Type B pancreatic cell (in vitro differentiated cells): Measurements from ENCODE around the gene STX12. TPM values are rescaled to one million over a fixed set of nuclear protein-coding genes. Genes with fewer than 3 reads are reported as not detected.
"Not testable (repeated sequence)": the region's sequence is repeated elsewhere in the genome, so short reads cannot be mapped to it uniquely, and the experiment has no call there.

Experiments used
- DNase-seq: peaks from one replicate; pipeline ENCODE4 v3.0.0; 2021; ENCODE audit warnings: mixed read lengths; ENCODE audit not compliant: unreplicated experiment; ENCODE audit errors: extremely low spot score
- H3K27ac Mint-ChIP-seq: 2 replicates; pipeline ENCODE4 v1.8.0; 2021; ENCODE audit warnings: mild to moderate bottlenecking, mixed read lengths
- H3K27me3 Mint-ChIP-seq: 2 replicates; pipeline ENCODE4 v1.8.0; 2021; ENCODE audit warnings: mixed read lengths
- H3K36me3 Mint-ChIP-seq: 2 replicates; pipeline ENCODE4 v1.8.0; 2021; ENCODE audit warnings: mixed read lengths
- H3K4me1 Mint-ChIP-seq: one replicate; pipeline ENCODE4 v1.8.0; 2021; ENCODE audit warnings: mixed read lengths; ENCODE audit not compliant: unreplicated experiment
- H3K4me3 Mint-ChIP-seq: 2 replicates; pipeline ENCODE4 v1.8.0; 2021; ENCODE audit warnings: mild to moderate bottlenecking, mixed read lengths
- H3K9me3 Mint-ChIP-seq: 2 replicates; pipeline ENCODE4 v1.8.0; 2021; ENCODE audit warnings: mixed read lengths
- CTCF ChIP-seq: fragments of 200-600 bp; sonication (generic); conservative IDR thresholded peaks from 2 replicates; pipeline ENCODE4 v1.5.0; 2021; ENCODE audit warnings: antibody characterized with exemption, mild to moderate bottlenecking
- total RNA-seq: library from RNA; stranded (reverse); gene quantifications from 2 replicates; pipeline ENCODE4 v1.2.1, GENCODE V29; 2021; ENCODE audit warnings: low replicate concordance

STX12 gene
- total RNA-seq, 1 donor from 2014 or later, result 28.9 TPM

GRCh38 chr1:27770293-27770830, 2.7 kb upstream of the STX12 start:
- no peak for DNase-seq
- no peak overlapping the region for H3K27ac Mint-ChIP-seq
- H3K4me1 Mint-ChIP-seq, result peaks cover 11% of the 10 kb centered on the region
- no peak overlapping the region for H3K4me3 Mint-ChIP-seq
- no peak for TF ChIP-seq CTCF
- no peaks in the 10 kb centered on the region for H3K36me3 Mint-ChIP-seq
- H3K9me3 Mint-ChIP-seq, result no peaks in the 10 kb centered on the region
- H3K27me3 Mint-ChIP-seq, result no peaks in the 10 kb centered on the region

GRCh38 chr1:27772036-27772931, 735 bp upstream of the STX12 start:
- H3K9me3 Mint-ChIP-seq, result no peaks in the 10 kb centered on the region
- peak overlapping the region; percentile 93 for H3K27ac Mint-ChIP-seq
- no peaks in the 10 kb centered on the region for H3K27me3 Mint-ChIP-seq
- no peak for TF ChIP-seq CTCF
- no peaks in the 10 kb centered on the region for H3K36me3 Mint-ChIP-seq
- peaks cover 11% of the 10 kb centered on the region for H3K4me1 Mint-ChIP-seq
- no peak for DNase-seq
- H3K4me3 Mint-ChIP-seq, result peak overlapping the region; percentile 92

- no peaks in the 10 kb centered on the region for H3K9me3 Mint-ChIP-seq
- no peaks in the 10 kb centered on the region for H3K36me3 Mint-ChIP-seq
- DNase-seq, result no peak
- no peak for TF ChIP-seq CTCF
- no peaks in the 10 kb centered on the region for H3K27me3 Mint-ChIP-seq
- peak overlapping the region; percentile 89 for H3K27ac Mint-ChIP-seq
- H3K4me3 Mint-ChIP-seq, result peak overlapping the region; percentile 92
- H3K4me1 Mint-ChIP-seq, result peaks cover 11% of the 10 kb centered on the region
These were observed 917 bp downstream of the STX12 start for GRCh38 chr1:27773826-27774445.

GRCh38 chr1:27774654-27775053, 1.6 kb downstream of the STX12 start:
- H3K36me3 Mint-ChIP-seq, result no peaks in the 10 kb centered on the region
- H3K27me3 Mint-ChIP-seq, result no peaks in the 10 kb centered on the region
- H3K27ac Mint-ChIP-seq, result no peak overlapping the region
- DNase-seq, result no peak
- no peak for TF ChIP-seq CTCF
- no peaks in the 10 kb centered on the region for H3K9me3 Mint-ChIP-seq
- peak overlapping the region; percentile 22 for H3K4me3 Mint-ChIP-seq
- H3K4me1 Mint-ChIP-seq, result peaks cover 11% of the 10 kb centered on the region

GRCh38 chr1:27775336-27775735, 2.3 kb downstream of the STX12 start:
- not testable (repeated sequence) for H3K27me3 Mint-ChIP-seq, DNase-seq, H3K27ac Mint-ChIP-seq, H3K4me3 Mint-ChIP-seq, H3K9me3 Mint-ChIP-seq, H3K36me3 Mint-ChIP-seq
- H3K4me1 Mint-ChIP-seq, result peaks cover 11% of the 10 kb centered on the region

- H3K27me3 Mint-ChIP-seq, H3K4me3 Mint-ChIP-seq, H3K36me3 Mint-ChIP-seq, DNase-seq, H3K27ac Mint-ChIP-seq, H3K9me3 Mint-ChIP-seq: not testable (repeated sequence)
- H3K4me1 Mint-ChIP-seq, result peaks cover 11% of the 10 kb centered on the region
These were observed 3.3 kb downstream of the STX12 start for GRCh38 chr1:27776276-27776675.
